GM19463 (cell line): ENCODE results near the gene METTL8.
A peak's percentile ranks its signal among the peaks of the same experiment; 100 is the strongest.

Experiments used
- ATAC-seq: cut with Tn5 transposase; IDR thresholded peaks from one replicate; pipeline ENCODE4 v1.9.1; 2021; ENCODE audit warnings: mild to moderate bottlenecking, moderate library complexity; ENCODE audit not compliant: unreplicated experiment

The METTL8 gene

GRCh38 chr2:171433763-171434012 lies at the start of gene METTL8:
TSS of gene METTL8 (minus strand) at chr2:171433990. CDS start at chr2:171392185, 41,805 bp downstream.
- no peak for ATAC-seq

GRCh38 chr2:171482877-171483276 lies 49.1 kb upstream of the METTL8 start:
- no peak for ATAC-seq

- ATAC-seq: no peak
These were observed 48.5 kb upstream of the METTL8 start for GRCh38 chr2:171482308-171482707.

DNA sequence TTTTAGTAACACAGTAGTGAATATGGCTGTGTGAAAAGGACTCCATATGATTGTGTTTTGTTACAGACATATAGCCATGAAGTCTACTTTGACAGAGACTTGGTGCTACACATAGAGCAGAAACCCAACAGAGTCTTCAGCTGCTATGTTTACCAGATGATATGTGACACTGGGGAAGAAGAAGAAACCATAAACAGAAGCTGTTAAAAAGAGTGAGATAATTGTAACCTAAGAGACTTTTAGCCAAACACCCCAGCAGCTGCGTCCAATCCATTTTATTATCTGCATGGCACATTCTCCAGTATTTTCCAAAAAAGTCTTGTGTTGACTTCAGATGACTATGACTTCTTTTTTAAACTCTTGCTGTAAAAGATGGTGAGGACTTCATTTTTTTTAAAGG lies 47.1 kb upstream of the METTL8 start:
- no peak for ATAC-seq

DNA sequence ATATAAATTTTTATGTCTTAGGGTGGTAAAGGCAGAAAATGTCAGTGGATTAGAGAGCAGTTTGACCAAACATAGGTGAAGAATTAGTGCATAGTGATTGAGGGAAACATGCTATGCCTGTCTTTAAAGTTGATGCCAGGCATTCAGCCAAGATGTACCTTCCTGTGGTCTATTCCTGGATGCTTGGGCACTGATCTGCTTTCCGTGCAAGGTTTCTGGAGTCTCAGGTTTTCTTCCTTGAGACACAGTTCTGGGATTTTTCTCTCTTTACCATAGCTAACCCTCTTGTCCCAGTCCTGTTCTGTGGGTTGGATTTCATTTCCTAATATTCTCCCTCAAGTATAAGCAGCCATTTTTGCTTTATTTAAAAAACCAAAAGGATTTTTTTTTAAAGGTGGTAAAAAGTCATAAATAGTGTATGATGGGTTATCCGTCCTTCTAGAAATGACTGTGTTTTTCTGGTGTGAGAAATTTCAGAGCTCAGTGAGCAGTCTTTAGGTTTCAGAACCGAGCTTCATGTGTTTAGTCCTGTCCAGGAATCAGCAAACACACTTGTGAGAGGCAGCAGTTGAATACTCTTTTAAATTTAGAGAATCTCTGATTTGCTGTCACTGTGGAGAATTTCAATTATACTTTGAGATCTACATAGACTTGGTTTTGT lies 45.5 kb upstream of the METTL8 start:
- no peak for ATAC-seq

- ATAC-seq: no peak
These were observed 44.6 kb upstream of the METTL8 start for GRCh38 chr2:171478345-171478744.

GRCh38 chr2:171475979-171476378 lies 42.2 kb upstream of the METTL8 start:
- ATAC-seq: no peak

GRCh38 chr2:171470129-171470528 lies 36.3 kb upstream of the METTL8 start:
- ATAC-seq: no peak

DNA sequence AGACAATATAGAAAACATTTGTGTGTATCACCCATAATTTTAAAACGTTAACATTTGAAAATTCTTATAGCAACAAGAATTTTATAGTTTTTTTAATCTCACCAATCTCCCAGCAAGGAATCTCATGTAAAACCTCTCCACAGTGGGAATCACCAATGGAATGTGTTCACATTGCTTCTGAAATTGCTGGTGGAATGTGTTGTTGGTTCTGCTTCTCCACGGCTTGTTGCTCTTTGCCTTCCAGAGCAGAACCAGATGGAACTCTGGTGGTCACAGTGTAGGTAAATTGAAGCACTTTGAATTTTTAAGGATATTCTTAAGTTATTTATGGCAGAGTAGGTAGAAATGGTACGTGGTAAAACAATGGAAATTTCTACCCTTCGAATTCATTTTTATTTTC lies 35.4 kb upstream of the METTL8 start:
- ATAC-seq: no peak

GRCh38 chr2:171460537-171460936 lies 26.7 kb upstream of the METTL8 start:
- no peak for ATAC-seq

DNA sequence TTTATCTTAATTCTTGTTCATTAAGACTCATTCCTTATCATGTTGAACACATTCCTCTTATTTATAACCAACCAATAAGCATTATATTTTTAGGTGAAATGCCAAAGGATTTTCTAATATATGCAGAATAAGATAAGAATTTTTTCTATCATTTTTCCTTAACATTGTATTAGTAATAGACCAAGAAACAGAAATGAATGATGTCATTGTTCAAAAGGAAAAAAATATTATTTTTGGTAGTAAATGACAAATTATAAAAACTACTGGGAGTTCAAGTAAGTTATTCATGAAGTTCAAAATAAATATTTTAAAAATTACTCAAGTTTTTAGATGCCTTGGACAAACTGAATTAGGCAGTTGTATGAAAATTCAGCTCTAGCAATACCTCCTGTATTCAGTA lies 25.7 kb upstream of the METTL8 start:
- ATAC-seq: no peak

GRCh38 chr2:171452773-171453172 lies 19.0 kb upstream of the METTL8 start:
- ATAC-seq: no peak

- ATAC-seq: no peak
These were observed 17.3 kb upstream of the METTL8 start for GRCh38 chr2:171451074-171451473.

- ATAC-seq: no peak
These were observed 13.9 kb upstream of the METTL8 start for GRCh38 chr2:171447675-171448074.

DNA sequence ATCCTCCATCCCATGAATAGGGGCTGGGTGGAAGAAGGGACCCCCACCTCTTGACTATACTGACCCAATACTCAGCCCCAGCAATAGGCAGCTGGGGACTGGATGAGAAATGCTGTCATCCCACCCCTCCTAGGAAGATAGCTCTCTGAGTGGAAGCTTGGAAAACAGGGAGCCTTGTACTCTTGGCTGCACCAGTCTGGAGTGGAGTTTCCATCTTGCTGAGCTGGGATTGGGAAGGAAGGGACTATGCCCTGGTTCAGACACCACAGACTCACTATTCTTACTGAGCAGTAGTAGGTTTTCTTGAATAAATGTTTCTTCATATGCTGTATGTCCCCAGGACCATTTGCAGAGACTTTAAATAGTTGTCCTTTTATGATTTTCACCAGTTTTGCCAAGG lies 7.7 kb upstream of the METTL8 start:
- no peak for ATAC-seq

DNA sequence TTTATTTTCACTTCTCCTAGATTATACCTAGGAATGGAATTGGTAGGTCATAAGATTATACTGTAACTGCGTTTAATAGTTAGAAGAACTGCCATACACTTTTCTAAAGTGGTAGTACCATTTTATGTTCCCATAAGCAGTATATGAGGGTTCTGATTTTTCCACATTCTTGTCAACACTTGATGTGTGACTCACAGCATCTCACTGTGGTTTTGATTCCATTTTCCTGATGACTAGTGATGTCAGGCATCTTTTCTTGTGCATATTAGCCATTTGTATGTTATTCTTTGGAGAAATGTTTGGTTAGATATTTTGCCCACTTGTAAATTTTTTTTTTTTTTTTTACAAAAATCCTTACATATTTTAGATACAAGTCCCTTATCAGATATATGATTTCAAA lies 2.5 kb upstream of the METTL8 start:
- no peak for ATAC-seq

DNA sequence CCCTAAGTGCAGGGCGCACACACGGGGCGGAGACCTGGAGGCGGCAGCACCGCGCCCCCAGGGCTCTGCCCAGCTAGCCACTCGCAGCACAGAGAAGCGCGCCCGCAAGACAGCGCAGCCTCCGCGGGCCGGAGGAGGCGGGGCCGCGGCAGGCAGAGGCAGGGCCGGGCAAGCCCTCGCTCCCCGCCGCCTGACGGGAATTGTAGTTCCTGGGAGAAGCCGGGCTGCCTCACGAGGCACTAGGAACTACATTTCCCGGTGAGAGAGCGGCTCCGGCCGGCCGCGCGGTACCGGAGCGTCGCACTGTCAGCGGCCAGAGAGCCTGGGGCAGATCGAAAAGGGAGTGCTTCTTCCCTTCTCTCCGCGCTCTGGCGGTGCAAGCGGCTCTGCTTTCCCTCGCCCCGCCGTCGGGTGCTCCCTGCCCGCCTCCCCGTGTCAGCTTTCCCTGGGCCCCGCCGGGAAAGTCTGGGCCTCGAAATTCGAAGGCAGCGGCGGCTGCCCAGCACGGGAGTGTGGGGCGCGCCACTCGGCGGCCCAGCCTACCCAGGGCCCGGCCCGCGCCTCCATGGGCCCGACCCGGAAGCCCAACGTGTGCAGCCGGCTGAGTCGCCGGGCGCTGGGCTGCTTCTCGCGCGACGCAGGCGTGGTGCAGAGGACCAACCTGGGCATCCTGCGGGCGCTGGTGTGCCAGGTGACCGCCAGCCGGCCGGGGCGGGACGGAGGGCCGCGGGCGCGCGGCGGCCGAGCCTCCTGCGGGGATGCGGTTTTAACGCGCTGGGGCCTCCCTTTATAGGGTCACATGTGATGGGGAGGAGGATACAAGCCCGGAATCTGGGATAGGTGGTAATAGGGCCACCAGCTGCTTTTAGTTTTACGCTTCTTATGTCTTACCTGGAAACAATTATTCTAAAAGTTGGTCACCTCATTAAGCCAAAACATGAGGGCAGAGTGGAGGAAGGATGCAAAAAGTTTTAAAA lies 511 bp upstream of the METTL8 start, which contains the start of gene DCAF17:
TSS of gene DCAF17 (plus strand) at position 214 of the 977 bp plus-strand sequence. CDS start at position 566, 352 bp downstream.
- peak; percentile 88 for ATAC-seq

GRCh38 chr2:171432969-171433762 lies 624 bp downstream of the METTL8 start:
- ATAC-seq: no peak

- ATAC-seq: no peak
These were observed 1.4 kb downstream of the METTL8 start for GRCh38 chr2:171432206-171432968.

GRCh38 chr2:171431677-171432167 lies 2.1 kb downstream of the METTL8 start:
- ATAC-seq: no peak
